COLO668 (cell line): ENCODE results near the gene RPL36A.

Experiments
- DNase-seq: peaks from one replicate; lab custom pipeline; 2025; ENCODE audit not compliant: unreplicated experiment; lab: John Stamatoyannopoulos, UW

The RPL36A gene

DNA sequence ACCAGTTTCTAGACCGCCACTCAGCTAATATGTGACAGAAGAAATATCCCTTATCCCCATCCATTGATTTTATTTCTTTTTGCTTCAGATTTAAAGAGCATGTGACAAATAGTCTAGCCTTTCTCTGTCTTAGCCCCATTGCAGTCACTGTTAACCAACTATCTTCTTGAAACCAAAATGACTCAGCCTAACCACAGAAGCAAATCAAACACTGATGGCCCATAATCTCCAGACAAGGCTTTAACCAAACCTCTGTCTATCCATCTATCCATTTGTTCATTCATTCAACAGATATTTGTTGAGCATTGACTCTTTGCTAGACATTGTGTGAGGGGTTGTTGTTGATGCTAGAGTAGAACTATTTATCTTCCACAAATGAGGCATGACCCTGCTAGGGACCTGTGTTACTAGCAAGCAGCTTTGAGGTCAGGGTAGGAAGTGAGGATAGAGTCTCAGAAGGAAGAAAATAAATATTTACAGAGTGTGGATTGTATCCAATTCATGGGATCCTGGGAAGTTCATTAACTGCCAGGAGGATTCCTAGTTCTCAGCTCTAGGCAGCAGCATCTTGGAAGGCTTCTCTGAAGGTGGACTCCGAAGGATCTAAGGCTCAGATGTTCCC, 39.8 kb downstream of the RPL36A start:
- DNase-seq: no peak

DNA sequence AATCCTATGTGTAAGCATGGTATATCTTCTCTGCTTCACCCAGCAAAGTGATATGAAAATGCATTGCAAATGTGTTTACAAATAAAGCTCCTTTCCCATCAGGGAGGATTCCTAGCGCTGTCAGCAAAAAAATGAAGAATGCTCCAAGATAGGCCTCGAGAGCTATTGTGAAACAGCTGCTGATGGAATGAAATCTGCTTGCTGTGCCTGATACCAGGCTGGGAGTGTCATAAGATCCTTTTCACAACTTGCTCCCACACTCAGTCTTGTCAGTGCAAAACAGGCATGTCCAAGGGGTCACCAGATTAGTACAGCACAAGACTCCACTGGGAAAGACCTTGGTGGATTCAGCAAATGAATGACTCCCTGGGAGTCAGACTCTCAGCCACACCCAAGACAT, 51.3 kb downstream of the RPL36A start:
- DNase-seq: no peak
